ENCODE measurements around the gene RABGGTA.

DNA sequence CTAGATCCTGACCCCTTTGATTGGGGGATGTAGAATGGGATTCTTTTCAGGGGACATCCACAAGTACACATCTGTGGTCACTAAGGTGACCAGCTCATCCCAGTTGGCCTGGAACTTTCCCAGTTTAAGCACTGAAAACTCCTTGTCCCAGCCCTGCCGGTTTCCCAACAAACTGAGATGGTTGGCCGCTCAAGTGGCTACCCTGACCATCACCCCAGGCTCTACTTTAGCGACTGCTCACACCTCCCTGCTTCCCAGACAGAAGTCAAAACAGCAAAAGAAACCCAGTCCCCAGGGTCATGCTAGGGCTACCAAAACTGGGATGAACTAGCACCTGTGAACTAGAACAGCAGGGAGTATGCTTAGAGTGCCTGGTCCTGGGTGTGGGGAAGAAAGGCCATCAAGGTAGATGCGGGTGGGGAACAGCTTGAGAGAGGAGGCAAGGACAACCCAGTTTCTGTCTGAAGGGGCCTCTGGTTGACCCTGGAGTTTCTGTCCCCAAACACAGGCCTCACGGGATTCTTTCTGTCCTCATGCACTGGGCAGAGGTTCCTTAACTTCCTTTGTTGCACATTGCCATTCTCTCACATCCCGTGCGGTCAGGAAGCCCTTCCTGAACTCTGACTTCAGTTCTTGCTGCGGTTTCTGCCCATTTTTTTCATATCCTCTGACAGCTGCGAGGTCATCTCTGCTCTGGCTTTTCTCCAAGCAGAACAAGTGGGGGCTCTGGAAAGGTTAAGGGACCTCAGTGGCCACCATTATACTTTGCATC lies 41.5 kb upstream of the RABGGTA start:
- TF ChIP-seq BHLHE40 (IDR thresholded peaks at IDR 0.05; ENCODE audit: borderline replicate concordance) (no peak), FOXM1 (IDR thresholded peaks at IDR 0.05; ENCODE audit: borderline replicate concordance) (no peak), FOXA1 (IDR thresholded peaks at IDR 0.05) (no peak), SP1 (IDR thresholded peaks at IDR 0.05) (no peak), ZNF384 (IDR thresholded peaks at IDR 0.05) (no peak), HDGF (IDR thresholded peaks at IDR 0.05; ENCODE audit: borderline replicate concordance) (no peak), LEF1 (IDR thresholded peaks at IDR 0.05; ENCODE audit: borderline replicate concordance) (no peak), CTBP1 (IDR thresholded peaks at IDR 0.05; ENCODE audit: borderline replicate concordance) (no peak), TARDBP (IDR thresholded peaks at IDR 0.05) (no peak), NFRKB (IDR thresholded peaks at IDR 0.05) (no peak), ELF4 (IDR thresholded peaks at IDR 0.05) (no peak), L3MBTL2 (conservative IDR thresholded peaks at IDR 0.05) (no peak)
- TF ChIP-seq, protein P1, sequence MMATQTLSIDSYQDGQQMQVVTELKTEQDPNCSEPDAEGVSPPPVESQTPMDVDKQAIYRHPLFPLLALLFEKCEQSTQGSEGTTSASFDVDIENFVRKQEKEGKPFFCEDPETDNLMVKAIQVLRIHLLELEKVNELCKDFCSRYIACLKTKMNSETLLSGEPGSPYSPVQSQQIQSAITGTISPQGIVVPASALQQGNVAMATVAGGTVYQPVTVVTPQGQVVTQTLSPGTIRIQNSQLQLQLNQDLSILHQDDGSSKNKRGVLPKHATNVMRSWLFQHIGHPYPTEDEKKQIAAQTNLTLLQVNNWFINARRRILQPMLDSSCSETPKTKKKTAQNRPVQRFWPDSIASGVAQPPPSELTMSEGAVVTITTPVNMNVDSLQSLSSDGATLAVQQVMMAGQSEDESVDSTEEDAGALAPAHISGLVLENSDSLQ (IDR thresholded peaks at IDR 0.05) = no peak

All from HEK293T (cell line).